Peyer's patch (tissue), 4 donors: ENCODE measurements around the gene PLEKHG3. TPM values are rescaled to one million over a fixed set of nuclear protein-coding genes. Genes with fewer than 3 reads are reported as not detected.

Experiments
- DNase-seq, 3 donors: peaks; one replicate each; pipeline ENCODE4 v3.0.0-alpha.2; 2017 to 2019
- H3K27ac ChIP-seq, 4 donors: fragments of 200-600 bp; sonication (generic); one replicate each; pipeline ENCODE4 v1.5.1; 2016 to 2019
- H3K27me3 ChIP-seq, 2 donors: fragments of 200-600 bp; sonication (generic); one replicate each; pipeline ENCODE4 v1.5.1; 2019
- H3K36me3 ChIP-seq, 3 donors: fragments of 200-600 bp; sonication (generic); one replicate each; pipeline ENCODE4 v1.5.1; 2016 to 2019
- H3K4me1 ChIP-seq, 4 donors: fragments of 200-600 bp; sonication (generic); one replicate each; pipeline ENCODE4 v1.5.1; 2016 to 2019
- H3K4me3 ChIP-seq, 4 donors: fragments of 200-600 bp; sonication (generic); 1 replicate in 3 of 4; 2 replicates in 1 of 4; pipeline ENCODE4 v1.5.1; 2016 to 2019; ENCODE audit warnings: mild to moderate bottlenecking in 1 of 4
- H3K9me3 ChIP-seq, 4 donors: fragments of 200-600 bp; sonication (generic); one replicate each; pipeline ENCODE4 v1.5.1; 2016 to 2019; ENCODE audit warnings: mild to moderate bottlenecking in 1 of 4
- CTCF ChIP-seq, 6 experiments: fragments of 450-650 bp in 4 of 6; fragments of 200-600 bp in 2 of 6; sonication (generic) in 1 of 6; IDR thresholded peaks; one replicate each; pipeline ENCODE4 v1.5.1; 2017 to 2019; ENCODE audit warnings: antibody characterized with exemption in 6 of 6, mild to moderate bottlenecking in 3 of 6, moderate library complexity in 1 of 6
- POLR2A ChIP-seq, 2 donors: fragments of 450-650 bp; IDR thresholded peaks; one replicate each; pipeline ENCODE4 v1.5.1; 2017; ENCODE audit warnings: antibody characterized with exemption in 2 of 2, mild to moderate bottlenecking in 2 of 2, moderate library complexity in 2 of 2
- total RNA-seq, 4 donors: library from RNA; depleted of rRNA; stranded (reverse); fragments of >200 nt; gene quantifications; one replicate each; pipeline ENCODE4 v1.1.0, GENCODE V29; 2016

PLEKHG3 gene
- total RNA-seq, 4 donors from 2014 or later: 18.2 to 45.5 (median 31.5) TPM

GRCh38 chr14:64737391-64738280 lies 33.4 kb downstream of the PLEKHG3 start:
- TF ChIP-seq CTCF (IDR thresholded peaks at IDR 0.05) (no peak), POLR2A (IDR thresholded peaks at IDR 0.05) (no peak)
- H3K9me3 ChIP-seq: no peaks in the 10 kb centered on the region
- peaks cover 0 to 4% (median 0%) of the 10 kb centered on the region in 4 donors for H3K4me1 ChIP-seq
- DNase-seq: no peak
- H3K27ac ChIP-seq: no peak overlapping the region
- peaks cover 0 to 69% (median 0%) of the 10 kb centered on the region in 3 donors for H3K36me3 ChIP-seq
- H3K27me3 ChIP-seq: no peaks in the 10 kb centered on the region
- H3K4me3 ChIP-seq: no peak overlapping the region

DNA sequence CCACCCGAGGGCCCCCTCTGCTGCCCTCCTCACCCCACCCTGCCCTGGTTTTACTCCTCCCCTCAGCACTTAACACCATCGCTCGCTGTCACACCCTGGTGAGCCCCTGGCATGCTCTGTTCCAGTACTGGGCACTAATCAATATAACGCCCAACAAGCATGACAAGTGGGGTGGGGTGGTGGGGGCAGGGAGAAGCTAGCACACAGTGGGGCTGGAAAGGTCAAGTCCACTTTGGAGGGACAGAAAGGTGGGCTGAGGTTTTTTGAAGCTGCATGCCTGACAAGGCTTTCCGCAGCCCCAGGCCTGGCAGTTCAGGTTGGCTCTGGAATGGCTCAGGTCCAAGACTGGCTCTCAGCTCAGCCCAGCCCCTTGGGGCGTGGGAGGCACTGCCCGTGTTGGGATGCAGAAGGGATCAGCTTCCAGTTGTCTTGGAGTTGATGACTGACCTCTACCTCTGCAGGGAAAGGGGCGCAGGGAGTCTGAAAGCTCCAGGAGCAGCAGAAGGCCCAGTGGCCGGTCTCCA lies 34.1 kb downstream of the PLEKHG3 start:
- no peak for TF ChIP-seq CTCF (IDR thresholded peaks at IDR 0.05)
- TF ChIP-seq POLR2A (IDR thresholded peaks at IDR 0.05): no peak
- no peaks in the 10 kb centered on the region for H3K27me3 ChIP-seq
- peaks cover 0 to 4% (median 0%) of the 10 kb centered on the region in 4 donors for H3K4me1 ChIP-seq
- H3K27ac ChIP-seq: no peak overlapping the region
- no peaks in the 10 kb centered on the region for H3K9me3 ChIP-seq
- DNase-seq: no peak
- H3K4me3 ChIP-seq: no peak overlapping the region
- H3K36me3 ChIP-seq: peaks cover 0 to 73% (median 0%) of the 10 kb centered on the region in 3 donors

- no peaks in the 10 kb centered on the region for H3K27me3 ChIP-seq
- DNase-seq: no peak
- H3K9me3 ChIP-seq: no peaks in the 10 kb centered on the region
- no peak overlapping the region for H3K4me3 ChIP-seq
- peaks cover 0 to 4% (median 0%) of the 10 kb centered on the region in 4 donors for H3K4me1 ChIP-seq
- no peak overlapping the region for H3K27ac ChIP-seq
- TF ChIP-seq POLR2A (IDR thresholded peaks at IDR 0.05) (no peak), CTCF (IDR thresholded peaks at IDR 0.05) (no peak)
- peaks cover 0 to 77% (median 0%) of the 10 kb centered on the region in 3 donors for H3K36me3 ChIP-seq
Measured at GRCh38 chr14:64741200-64741599, 37.0 kb downstream of the PLEKHG3 start.

DNA sequence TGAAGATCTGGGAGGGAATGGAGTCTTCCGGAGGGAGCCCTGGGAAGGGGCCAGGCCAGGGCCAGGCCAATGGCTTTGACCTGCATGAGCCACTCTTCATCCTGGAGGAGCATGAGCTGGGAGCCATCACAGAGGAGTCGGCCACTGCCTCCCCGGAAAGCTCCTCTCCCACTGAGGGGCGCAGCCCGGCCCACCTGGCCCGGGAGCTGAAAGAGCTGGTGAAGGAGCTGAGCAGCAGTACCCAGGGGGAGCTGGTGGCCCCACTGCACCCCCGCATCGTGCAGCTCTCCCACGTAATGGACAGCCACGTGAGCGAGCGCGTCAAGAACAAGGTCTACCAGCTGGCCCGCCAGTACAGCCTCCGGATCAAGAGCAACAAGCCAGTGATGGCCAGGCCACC lies 37.7 kb downstream of the PLEKHG3 start:
- no peak for TF ChIP-seq POLR2A (IDR thresholded peaks at IDR 0.05)
- TF ChIP-seq CTCF (IDR thresholded peaks at IDR 0.05): no peak
- no peak overlapping the region for H3K4me3 ChIP-seq
- DNase-seq: no peak
- peaks cover 0 to 4% (median 0%) of the 10 kb centered on the region in 4 donors for H3K4me1 ChIP-seq
- no peaks in the 10 kb centered on the region for H3K9me3 ChIP-seq
- no peak overlapping the region for H3K27ac ChIP-seq
- peaks cover 0 to 74% (median 0%) of the 10 kb centered on the region in 3 donors for H3K36me3 ChIP-seq
- H3K27me3 ChIP-seq: no peaks in the 10 kb centered on the region

- no peak overlapping the region for H3K27ac ChIP-seq
- H3K4me3 ChIP-seq: no peak overlapping the region
- no peaks in the 10 kb centered on the region for H3K27me3 ChIP-seq
- H3K36me3 ChIP-seq: peaks cover 0 to 68% (median 0%) of the 10 kb centered on the region in 3 donors
- no peaks in the 10 kb centered on the region for H3K9me3 ChIP-seq
- no peak for TF ChIP-seq CTCF (IDR thresholded peaks at IDR 0.05)
- no peak for TF ChIP-seq POLR2A (IDR thresholded peaks at IDR 0.05)
- no peaks in the 10 kb centered on the region for H3K4me1 ChIP-seq
- DNase-seq: no peak
Measured at GRCh38 chr14:64743061-64743460, 38.8 kb downstream of the PLEKHG3 start.
